Keratinocyte (primary cell): ENCODE measurements around the gene PRM1. TPM values are rescaled to one million over a fixed set of nuclear protein-coding genes. Genes with fewer than 3 reads are reported as not detected.

Experiments
- DNase-seq: peaks from one replicate; pipeline ENCODE4 v3.0.0-alpha.2; 2011; ENCODE audit warnings: low read depth, missing footprints, low spot score
- FAIRE-seq: peaks from 2 replicates; lab custom pipeline; 2011; peaks lifted over from hg19 to GRCh38; lab: Jason Lieb, UNC
- H2AFZ ChIP-seq: 2 replicates; pipeline ENCODE4 v1.6.0; 2012; ENCODE audit warnings: low read length, control low read depth, inconsistent platforms; ENCODE audit not compliant: control insufficient read depth
- H3K27ac ChIP-seq: 2 replicates; pipeline ENCODE4 v1.5.1; 2011; ENCODE audit warnings: low read length; ENCODE audit not compliant: control insufficient read depth, insufficient read depth
- H3K27me3 ChIP-seq: 3 replicates; pipeline ENCODE4 v1.6.0; 2011; ENCODE audit warnings: low read length; ENCODE audit not compliant: control insufficient read depth, insufficient read depth; ENCODE audit errors: extremely low read depth
- H3K36me3 ChIP-seq, 2 experiments: 2 replicates in 1 of 2; 3 replicates in 1 of 2; pipeline ENCODE4 v1.5.1; 2011; ENCODE audit warnings: low read length in 2 of 2, mild to moderate bottlenecking in 1 of 2; ENCODE audit not compliant: control insufficient read depth in 2 of 2, insufficient read depth in 2 of 2; ENCODE audit errors: extremely low read depth in 1 of 2
- H3K4me1 ChIP-seq: 3 replicates; pipeline ENCODE4 v1.5.1; 2011; ENCODE audit warnings: low read length; ENCODE audit not compliant: control insufficient read depth, insufficient read depth; ENCODE audit errors: extremely low read depth
- H3K4me2 ChIP-seq: 3 replicates; pipeline ENCODE4 v1.6.0; 2011; ENCODE audit warnings: low read depth, low read length; ENCODE audit not compliant: control insufficient read depth, insufficient read depth; ENCODE audit errors: extremely low read depth
- H3K4me3 ChIP-seq, 3 experiments: fragments of 200-600 bp in 1 of 3; sonication (generic) in 1 of 3; 2 replicates in 2 of 3; 3 replicates in 1 of 3; pipeline ENCODE4 v1.5.1; 2011 to 2016; ENCODE audit warnings: low read length in 3 of 3, mild to moderate bottlenecking in 3 of 3, control low read depth in 2 of 3, inconsistent platforms in 1 of 3, low read depth in 1 of 3, mixed read lengths in 1 of 3, mixed run types in 1 of 3, moderate library complexity in 1 of 3; ENCODE audit not compliant: control insufficient read depth in 2 of 3, insufficient read depth in 2 of 3; ENCODE audit errors: extremely low read depth in 1 of 3
- H3K79me2 ChIP-seq: 2 replicates; pipeline ENCODE4 v1.6.0; 2012; ENCODE audit warnings: low read length; ENCODE audit not compliant: control insufficient read depth, insufficient read depth
- H3K9ac ChIP-seq: 3 replicates; pipeline ENCODE4 v1.6.0; 2011; ENCODE audit warnings: low read length; ENCODE audit not compliant: control insufficient read depth, insufficient read depth; ENCODE audit errors: extremely low read depth
- H3K9me1 ChIP-seq: 3 replicates; pipeline ENCODE4 v1.6.0; 2011; ENCODE audit warnings: low read length; ENCODE audit not compliant: control insufficient read depth, insufficient read depth; ENCODE audit errors: extremely low read depth
- H3K9me3 ChIP-seq: 2 replicates; pipeline ENCODE4 v1.5.1; 2012; ENCODE audit warnings: low read depth, low read length; ENCODE audit not compliant: control insufficient read depth
- H4K20me1 ChIP-seq: 3 replicates; pipeline ENCODE4 v1.6.0; 2011; ENCODE audit warnings: low read length; ENCODE audit not compliant: control insufficient read depth, insufficient read depth; ENCODE audit errors: extremely low read depth
- CTCF ChIP-seq, 3 experiments: IDR thresholded peaks in 1 of 3; conservative IDR thresholded peaks in 1 of 3; optimal IDR thresholded peaks in 1 of 3; 2 replicates in 2 of 3; 3 replicates in 1 of 3; pipeline versions ENCODE3 to v1.5.1; 2011; ENCODE audit warnings: low read length in 3 of 3, mild to moderate bottlenecking in 3 of 3, moderate library complexity in 2 of 3, control low read depth in 1 of 3, inconsistent platforms in 1 of 3; ENCODE audit not compliant: insufficient read depth in 2 of 3; ENCODE audit errors: extremely low read depth in 1 of 3
- EZH2 ChIP-seq: IDR thresholded peaks from one replicate; pipeline ENCODE4 v1.6.1; 2012; ENCODE audit warnings: inconsistent platforms, mild to moderate bottlenecking, low read length, moderate library complexity
- dilution Hi-C: fragments of 300-500 bp; cut with MboI; formaldehyde crosslinking; loops from one replicate; pipeline ENCODE4 v1.7.0; 2020; ENCODE audit warnings: low sequenced_read_pairs; ENCODE audit not compliant: extremely low pct_ligation_motif_present
- polyA plus RNA-seq, 5 experiments: library from polyadenylated mRNA; depleted of rRNA in 3 of 5; stranded (reverse) in 3 of 5; stranded (forward) in 1 of 5; unstranded in 1 of 5; fragments of >200 nt; gene quantifications; 1 replicate in 1 of 5; 2 replicates in 3 of 5; 3 replicates in 1 of 5; pipeline versions ENCODE4 v1.2.1 to v1.2.3, GENCODE V29; 2011 to 2012; ENCODE audit warnings: missing spikeins in 2 of 5, low read depth in 1 of 5, low replicate concordance in 1 of 5

Gene PRM1
- polyA plus RNA-seq, 1 donor (not counting 4 experiments of a cell fraction or from before 2014, with no cell fraction given), result not detected

DNA sequence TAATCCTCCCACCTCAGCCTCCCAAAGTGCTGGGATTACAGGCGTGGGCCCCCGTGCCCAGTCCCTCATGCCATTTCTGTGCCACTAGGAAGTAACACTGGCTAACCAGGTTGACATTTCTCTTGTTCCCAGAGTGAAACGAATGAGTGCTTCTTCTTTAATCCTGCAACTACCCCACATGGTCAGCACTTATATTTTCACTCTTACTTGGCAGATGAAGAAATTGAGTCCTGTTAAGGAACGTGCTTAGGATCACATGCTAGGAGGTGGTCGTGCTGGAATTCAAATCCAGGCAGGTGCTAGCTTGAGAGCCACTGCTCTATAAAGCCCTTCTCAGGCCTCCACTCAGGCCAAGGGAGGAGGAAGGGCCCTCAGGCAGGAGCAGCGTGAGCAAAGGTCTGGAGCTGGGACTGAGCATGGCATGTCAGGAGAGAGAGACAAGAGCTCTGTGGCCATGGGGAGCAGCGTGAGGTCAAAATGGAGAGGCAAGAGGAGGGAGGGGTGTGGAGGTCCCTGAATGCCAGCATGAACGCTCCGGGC, 45.7 kb upstream of the PRM1 start:
- no peaks in the 10 kb centered on the region for H4K20me1 ChIP-seq

DNA sequence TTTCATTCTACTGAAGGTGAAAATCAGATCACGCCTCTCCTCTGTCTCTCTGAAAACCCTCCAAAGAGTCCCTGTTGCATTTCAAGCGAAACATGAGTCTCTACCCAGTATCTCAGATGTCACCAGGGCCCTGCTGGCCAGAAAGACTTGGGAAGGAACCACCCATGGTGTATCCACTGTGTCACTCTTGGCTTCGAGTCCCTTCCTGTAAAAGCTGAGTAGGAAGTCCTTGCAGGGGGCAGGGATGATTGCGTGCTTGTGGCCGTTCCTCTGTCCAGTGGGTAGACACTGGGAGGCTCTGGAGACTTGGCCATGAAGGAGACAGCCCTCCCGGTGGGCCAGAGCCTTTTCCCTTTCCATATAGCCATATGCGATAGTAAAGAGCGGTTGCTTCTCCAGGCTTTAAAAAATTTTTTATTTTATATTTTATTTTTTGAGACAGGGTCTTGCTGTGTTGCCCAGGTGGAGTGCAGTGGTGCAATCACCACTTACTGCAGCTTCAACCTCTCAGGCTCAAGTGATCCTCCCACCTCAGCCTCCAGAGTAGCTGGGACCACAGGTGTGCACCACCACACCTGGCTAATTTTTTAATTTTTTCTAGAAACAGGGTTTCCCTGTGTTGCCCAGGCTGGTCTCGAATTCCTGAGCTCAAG, 45.1 kb upstream of the PRM1 start:
- dilution Hi-C loops, result no loop called here
- H3K4me1 ChIP-seq, result peaks cover 14% of the 10 kb centered on the region
- no peak overlapping the region for H3K27ac ChIP-seq

More for the DNA sequence above, 45.7 kb upstream of the PRM1 start:
- Histone ChIP-seq H3K4me3 (no peak overlapping the region), H3K9me1 (no peaks in the 10 kb centered on the region), H3K36me3 (no peaks in the 10 kb centered on the region), H3K27me3 (no peaks in the 10 kb centered on the region), H3K4me1 (peaks cover 14% of the 10 kb centered on the region), H3K9ac (no peak overlapping the region), H3K9me3 (no peaks in the 10 kb centered on the region), H2AFZ (no peak overlapping the region), H3K4me2 (no peak overlapping the region), H3K79me2 (no peaks in the 10 kb centered on the region), H3K27ac (no peak overlapping the region)
- dilution Hi-C loops, result no loop called here
- TF ChIP-seq EZH2, result no peak
- no peak for TF ChIP-seq CTCF (optimal IDR thresholded peaks at IDR 0.05 in 1 of 3, IDR thresholded peaks at IDR 0.05 in 1 of 3, conservative IDR thresholded peaks at IDR 0.05 in 1 of 3; ENCODE audit: extremely low read depth in 1 of 3, insufficient read depth in 2 of 3, low read length in 3 of 3)
- no peak for DNase-seq
- no peak for FAIRE-seq

More for the DNA sequence above, 45.1 kb upstream of the PRM1 start:
- no peak overlapping the region for H3K4me3 ChIP-seq
- H3K27me3 ChIP-seq, result no peaks in the 10 kb centered on the region
- H3K79me2 ChIP-seq, result no peaks in the 10 kb centered on the region
- H3K9me1 ChIP-seq, result no peaks in the 10 kb centered on the region
- H3K9ac ChIP-seq, result no peak overlapping the region
- no peaks in the 10 kb centered on the region for H4K20me1 ChIP-seq
- H3K36me3 ChIP-seq, result no peaks in the 10 kb centered on the region
- TF ChIP-seq CTCF (optimal IDR thresholded peaks at IDR 0.05 in 1 of 3, IDR thresholded peaks at IDR 0.05 in 1 of 3, conservative IDR thresholded peaks at IDR 0.05 in 1 of 3; ENCODE audit: extremely low read depth in 1 of 3, insufficient read depth in 2 of 3, low read length in 3 of 3) (no peak), EZH2 (no peak)
- H3K9me3 ChIP-seq, result no peaks in the 10 kb centered on the region
- FAIRE-seq (no peak), DNase-seq (no peak)
- no peak overlapping the region for H3K4me2 ChIP-seq
- H2AFZ ChIP-seq, result no peak overlapping the region
